ENCODE measurements around the gene EPHB6.

The EPHB6 gene

GRCh38 chr7:142894112-142894984, 39.5 kb downstream of the EPHB6 start:
- in situ Hi-C loops (cut with HindIII; ENCODE audit: low sequenced_read_pairs): no loop called here

DNA sequence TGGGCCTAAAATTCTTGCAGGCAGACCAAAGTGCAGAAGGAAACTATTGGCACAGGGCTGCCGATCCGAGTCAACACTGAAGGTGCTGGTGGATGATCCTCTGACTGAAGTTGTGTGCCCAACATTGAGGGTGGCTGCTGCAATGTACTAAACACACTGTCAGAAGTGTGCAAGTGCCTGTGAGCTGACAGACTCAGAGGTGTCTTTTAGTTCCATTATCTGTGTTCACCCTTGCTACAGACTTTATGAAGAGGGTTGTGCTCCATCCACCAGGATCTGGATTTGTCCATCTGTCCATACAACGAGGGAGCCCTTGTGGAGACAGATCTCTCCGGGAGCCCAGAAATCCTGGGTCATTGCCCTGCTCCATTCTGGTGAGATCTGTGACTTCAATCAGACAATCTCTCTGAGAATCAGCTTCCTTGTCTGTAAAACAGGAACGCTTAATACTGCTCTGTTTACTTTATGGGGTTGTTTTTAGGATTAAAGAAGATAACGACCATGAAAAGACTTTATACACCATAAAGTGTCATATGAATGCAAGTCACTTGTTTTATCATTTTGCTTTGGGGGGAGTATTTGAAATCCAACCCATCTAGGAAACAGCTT, 40.2 kb downstream of the EPHB6 start:
- in situ Hi-C loops (cut with HindIII; ENCODE audit: low sequenced_read_pairs): no loop called here

GRCh38 chr7:142896151-142896550, 41.3 kb downstream of the EPHB6 start:
- in situ Hi-C loops (cut with HindIII; ENCODE audit: low sequenced_read_pairs): no loop called here

- in situ Hi-C loops (cut with HindIII; ENCODE audit: low sequenced_read_pairs): no loop called here
Measured at GRCh38 chr7:142896741-142897379, 42.0 kb downstream of the EPHB6 start.

GRCh38 chr7:142897691-142898090, 42.8 kb downstream of the EPHB6 start:
- in situ Hi-C loops (cut with HindIII; ENCODE audit: low sequenced_read_pairs): no loop called here

DNA sequence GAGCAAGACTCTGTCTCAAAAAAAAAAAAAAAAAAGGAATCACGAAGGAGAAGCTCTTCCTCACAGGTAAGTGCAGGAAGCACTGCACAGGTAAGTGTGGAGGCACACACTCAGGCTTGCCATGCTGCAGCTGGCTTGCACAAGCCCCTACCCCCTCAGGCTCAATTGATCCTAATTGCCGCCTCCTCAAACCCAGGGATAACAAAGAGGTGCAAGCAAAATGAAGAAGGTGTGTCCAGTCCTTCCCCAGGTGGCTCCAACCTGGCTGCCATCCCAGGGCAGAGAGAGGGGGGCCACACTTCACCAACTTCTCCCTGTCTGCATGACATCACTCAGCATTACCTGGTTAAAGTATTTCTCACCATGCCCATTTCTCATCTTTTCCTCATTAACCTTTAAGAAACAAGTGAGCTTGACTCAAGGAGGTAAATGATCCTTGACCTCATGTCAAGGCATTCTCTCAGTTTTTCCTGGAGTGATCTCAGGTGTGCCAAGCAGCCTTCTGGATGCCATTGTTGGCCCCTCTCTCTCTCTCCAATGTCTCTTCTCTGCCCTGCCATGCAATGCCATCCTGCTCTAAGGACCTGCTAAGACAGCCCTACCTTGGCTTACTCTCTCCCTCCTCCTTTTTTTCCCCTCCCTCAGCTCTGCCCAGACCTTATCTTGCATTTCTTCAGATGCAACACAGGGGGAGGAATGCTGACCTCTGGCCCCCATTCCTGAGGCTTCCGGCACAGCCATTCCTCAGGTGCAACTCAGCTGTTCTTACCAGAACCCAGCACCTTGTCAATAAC, 43.7 kb downstream of the EPHB6 start:
- in situ Hi-C loops (cut with HindIII; ENCODE audit: low sequenced_read_pairs): no loop called here

- in situ Hi-C loops (cut with HindIII; ENCODE audit: low sequenced_read_pairs): no loop called here
Measured at GRCh38 chr7:142899661-142900060, 44.8 kb downstream of the EPHB6 start.

DNA sequence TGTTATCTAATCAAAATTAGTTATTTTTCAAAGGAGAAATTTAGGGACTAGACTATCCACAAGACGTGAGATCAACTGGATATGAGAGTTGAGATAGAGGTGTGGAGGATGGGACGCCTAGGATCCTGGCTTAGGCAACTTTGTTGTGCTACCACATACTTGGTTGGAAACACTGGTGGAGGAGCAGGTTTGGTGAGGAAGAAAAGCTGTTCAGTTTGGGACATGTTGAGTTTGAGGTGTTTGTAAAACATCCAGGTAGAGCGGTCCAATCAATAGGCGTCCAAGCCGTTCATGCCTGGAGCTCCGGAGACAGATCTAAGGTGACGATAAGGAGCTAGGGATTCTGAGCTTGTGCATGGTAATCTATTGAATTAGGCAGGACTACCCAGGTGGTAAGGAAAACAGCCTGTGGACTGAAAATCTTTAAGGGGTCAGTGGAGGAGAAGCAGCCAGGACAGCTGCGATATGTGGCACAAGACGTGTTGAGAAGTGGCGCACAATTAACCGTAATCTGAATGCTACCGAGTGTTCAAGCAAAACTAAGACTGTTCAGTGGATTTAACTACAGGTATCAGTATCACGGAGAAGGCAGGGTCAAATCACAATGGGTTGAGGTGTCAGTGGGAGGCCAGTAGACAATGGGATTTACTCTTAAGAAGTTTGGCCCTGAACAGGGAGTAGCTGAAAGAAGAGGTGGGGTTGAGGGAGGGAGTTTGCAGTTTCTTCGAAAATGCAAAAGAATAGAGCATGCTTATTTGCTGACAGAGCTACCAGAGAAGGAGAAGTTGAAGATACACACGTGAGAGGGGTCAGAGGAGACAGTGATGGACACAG, 46.8 kb downstream of the EPHB6 start:
- in situ Hi-C loops (cut with HindIII; ENCODE audit: low sequenced_read_pairs): no loop called here

DNA sequence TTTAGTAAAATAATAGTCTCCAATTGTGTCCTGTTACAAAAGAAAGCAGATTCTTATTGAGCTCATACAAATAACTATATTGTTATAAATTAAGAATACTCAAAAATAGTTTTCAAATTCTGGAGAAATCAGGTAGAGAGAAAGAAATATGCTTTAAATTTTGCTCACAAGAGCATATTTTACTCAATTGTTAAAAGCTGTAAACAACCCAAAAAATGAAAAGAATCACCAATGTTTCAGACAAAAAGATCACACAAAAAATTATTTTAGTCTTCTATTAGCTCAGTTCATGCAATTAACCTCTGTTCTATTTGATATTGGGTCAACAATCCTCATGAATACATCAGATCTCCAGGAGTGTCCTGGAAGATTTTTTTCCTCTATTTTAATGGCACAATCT, 49.3 kb downstream of the EPHB6 start:
- in situ Hi-C loops (cut with HindIII; ENCODE audit: low sequenced_read_pairs): no loop called here

DNA sequence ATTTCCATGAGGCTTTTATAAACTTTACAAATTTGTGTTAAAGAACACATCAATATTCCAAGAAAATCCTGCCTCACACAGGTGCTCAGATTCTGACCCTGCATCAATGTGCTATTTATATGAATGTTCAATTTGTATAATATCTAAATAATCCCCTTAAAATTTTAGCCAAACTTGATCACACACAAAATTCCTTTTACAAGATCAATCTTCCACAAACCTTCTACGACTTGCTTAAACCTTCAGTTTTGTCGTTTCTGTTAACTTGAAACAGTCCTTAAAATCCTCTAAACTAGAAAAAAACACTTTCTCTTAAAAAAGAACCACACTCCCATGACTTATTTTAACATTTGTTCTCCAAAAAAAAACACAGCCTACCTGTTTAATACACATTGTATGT, 50.9 kb downstream of the EPHB6 start:
- in situ Hi-C loops (cut with HindIII; ENCODE audit: low sequenced_read_pairs): no loop called here

DNA sequence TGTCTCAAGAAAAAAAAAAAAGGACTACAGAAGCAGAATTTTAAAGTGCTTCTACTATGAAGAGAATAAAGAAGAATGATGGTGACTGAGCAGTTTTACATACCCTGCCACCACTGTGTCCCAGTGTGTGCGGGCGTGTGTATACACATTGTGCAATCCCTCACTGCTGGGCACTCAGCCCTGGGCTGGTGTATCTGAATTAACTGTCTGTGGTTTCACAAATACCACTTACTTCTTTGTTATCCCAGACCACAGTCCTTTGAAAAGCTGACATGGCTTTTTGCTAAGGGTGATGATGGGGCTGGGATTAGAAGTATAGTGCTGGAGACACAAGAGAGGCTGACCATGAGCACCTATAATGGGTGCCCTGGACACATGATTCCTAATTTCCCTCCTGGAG, 51.8 kb downstream of the EPHB6 start:
- in situ Hi-C loops (cut with HindIII; ENCODE audit: low sequenced_read_pairs): no loop called here

- in situ Hi-C loops (cut with HindIII; ENCODE audit: low sequenced_read_pairs): no loop called here
Measured at GRCh38 chr7:142908290-142908689, 53.4 kb downstream of the EPHB6 start.

GRCh38 chr7:142908921-142909890, 54.3 kb downstream of the EPHB6 start:
- in situ Hi-C loops (cut with HindIII; ENCODE audit: low sequenced_read_pairs): no loop called here

DNA sequence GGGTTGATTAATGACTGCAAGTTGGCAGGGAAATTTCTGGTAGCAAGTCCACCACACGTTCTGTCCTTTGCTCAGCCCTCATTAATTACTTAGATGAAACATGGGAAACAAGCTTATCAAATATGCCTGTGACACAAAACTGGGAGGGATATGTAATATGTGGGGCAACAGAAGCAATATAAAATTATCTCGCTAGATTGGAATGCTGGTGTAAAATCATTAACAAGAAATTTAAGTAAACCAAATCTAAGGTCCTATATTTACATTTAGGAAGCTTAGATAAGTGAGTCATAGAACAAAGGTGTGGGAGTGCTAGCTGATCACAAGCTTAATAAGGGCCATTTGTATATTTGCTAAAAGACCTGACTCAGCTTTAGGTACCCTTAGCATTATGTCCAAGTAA, 55.2 kb downstream of the EPHB6 start:
- in situ Hi-C loops (cut with HindIII; ENCODE audit: low sequenced_read_pairs): no loop called here

DNA sequence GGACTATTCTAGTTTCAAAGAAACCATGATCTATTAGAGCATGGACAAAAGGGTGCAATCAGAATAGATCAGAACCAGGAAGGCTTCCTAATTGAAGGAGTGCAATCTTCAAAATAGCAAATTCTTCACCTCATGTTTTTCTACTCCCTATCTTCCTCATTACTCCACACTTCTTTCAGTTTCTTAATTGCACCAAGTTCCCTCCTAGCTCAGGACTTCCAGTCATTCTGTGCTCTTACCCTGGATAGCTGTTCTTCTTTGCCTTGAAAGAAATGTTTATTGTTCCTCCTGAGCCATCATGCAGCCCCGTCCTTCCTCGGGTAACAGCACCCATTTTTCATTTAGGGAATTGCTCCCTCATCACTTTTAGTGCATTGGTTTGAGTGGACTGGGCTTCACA, 55.6 kb downstream of the EPHB6 start:
- in situ Hi-C loops (cut with HindIII; ENCODE audit: low sequenced_read_pairs): no loop called here

DNA sequence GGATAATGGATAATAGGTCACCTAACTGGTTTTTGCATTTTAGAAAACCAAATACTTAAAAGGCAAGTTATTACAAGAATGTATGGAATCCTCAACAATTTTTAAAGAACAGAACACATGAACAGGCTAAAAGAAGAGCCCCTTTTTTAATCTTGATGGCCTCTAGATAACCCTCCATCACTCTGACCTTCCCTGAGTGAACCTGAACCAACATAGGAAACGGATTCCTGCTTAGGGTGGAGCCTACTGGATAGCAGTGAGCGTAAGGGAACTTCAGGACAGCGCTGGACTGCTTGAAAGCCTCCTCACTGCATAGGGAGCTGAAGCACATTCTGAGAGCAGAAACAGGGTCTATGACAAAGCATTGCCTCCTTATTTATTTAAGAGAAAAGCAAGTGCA, 58.2 kb downstream of the EPHB6 start:
- in situ Hi-C loops (cut with HindIII; ENCODE audit: low sequenced_read_pairs): no loop called here

- in situ Hi-C loops (cut with HindIII; ENCODE audit: low sequenced_read_pairs): no loop called here
Measured at GRCh38 chr7:142913566-142913965, 58.7 kb downstream of the EPHB6 start.

DNA sequence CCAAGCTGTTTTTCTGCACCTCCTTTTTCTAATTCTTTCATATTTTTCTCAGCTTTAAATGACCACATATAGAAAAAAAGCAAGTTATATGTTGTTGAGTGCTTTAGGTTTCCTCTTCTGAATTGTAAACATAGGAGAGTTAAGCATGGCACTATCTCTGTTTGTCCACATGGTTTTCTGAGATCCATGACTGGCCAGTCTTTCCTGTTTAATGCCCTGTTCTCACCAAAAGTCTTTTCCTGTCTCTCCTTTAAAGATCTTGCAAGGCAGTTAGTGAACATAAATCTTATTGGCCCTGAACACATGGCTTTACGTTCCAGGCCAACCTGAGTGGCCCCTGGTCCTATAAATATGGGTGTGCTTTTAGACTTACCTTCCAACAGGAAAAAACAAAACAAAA, 59.2 kb downstream of the EPHB6 start:
- in situ Hi-C loops (cut with HindIII; ENCODE audit: low sequenced_read_pairs): no loop called here

- in situ Hi-C loops (cut with HindIII; ENCODE audit: low sequenced_read_pairs): no loop called here
Measured at GRCh38 chr7:142915315-142915714, 60.4 kb downstream of the EPHB6 start.
